Uterus (tissue), 4 donors: ENCODE data around the gene SGPL1. TPM values are rescaled to one million over a fixed set of nuclear protein-coding genes. Genes with fewer than 3 reads are reported as not detected.

ENCODE experiments used
- DNase-seq, 2 donors: peaks; one replicate each; pipeline ENCODE4 v3.0.0-alpha.2; 2019 to 2020
- H3K27ac ChIP-seq, 2 donors: fragments of 200-600 bp; sonication (generic); 1 replicate in 1 of 2; 2 replicates in 1 of 2; pipeline ENCODE4 v1.5.1; 2016 to 2018
- H3K27me3 ChIP-seq, 2 donors: fragments of 200-600 bp; sonication (generic); one replicate each; pipeline ENCODE4 v1.5.1; 2018 to 2019; ENCODE audit warnings: control low read depth in 1 of 2
- H3K36me3 ChIP-seq, 2 donors: fragments of 200-600 bp; sonication (generic); one replicate each; pipeline ENCODE4 v1.5.1; 2019; ENCODE audit warnings: control low read depth in 1 of 2
- H3K4me1 ChIP-seq, 2 donors: fragments of 200-600 bp; sonication (generic); one replicate each; pipeline ENCODE4 v1.5.1; 2018 to 2019; ENCODE audit warnings: control low read depth in 1 of 2
- H3K4me3 ChIP-seq, 2 donors: fragments of 200-600 bp; sonication (generic); 1 replicate in 1 of 2; 2 replicates in 1 of 2; pipeline ENCODE4 v1.5.1; 2018 to 2019; ENCODE audit warnings: mild to moderate bottlenecking in 1 of 2
- H3K9me3 ChIP-seq, 2 donors: fragments of 200-600 bp; sonication (generic); one replicate each; pipeline ENCODE4 v1.5.1; 2019; ENCODE audit warnings: control low read depth in 1 of 2
- POLR2A ChIP-seq, 2 donors: fragments of 450-650 bp; IDR thresholded peaks; one replicate each; pipeline ENCODE4 v1.6.1; 2016; ENCODE audit warnings: antibody characterized with exemption in 2 of 2, mild to moderate bottlenecking in 1 of 2, moderate library complexity in 1 of 2
- intact Hi-C: fragments of 100-400 bp; cut with DNase I; formaldehyde crosslinking; loops from one replicate; pipeline ENCODE4 v1.15.1; 2023; ENCODE audit warnings: low total_unique reads
- total RNA-seq, 4 donors: library from RNA; depleted of rRNA in 3 of 4; stranded (reverse); fragments of >200 nt in 3 of 4; gene quantifications; one replicate each; pipeline versions ENCODE4 v1.1.0 to v1.2.4, GENCODE V29; 2014 to 2023
- TF ChIP-seq, protein P1 (sequence below), 4 experiments: fragments of 200-600 bp in 2 of 4; fragments of 450-650 bp in 2 of 4; sonication (generic) in 2 of 4; IDR thresholded peaks; one replicate each; pipeline ENCODE4 v1.5.1; 2016 to 2019; ENCODE audit warnings: antibody characterized with exemption in 4 of 4, mild to moderate bottlenecking in 2 of 4, moderate library complexity in 1 of 4
- donor health status: DM: yes; HTN: yes; CAD: no.

SGPL1 gene
- total RNA-seq, 4 donors from 2014 or later, result 13.3 to 59.7 (median 27.3) TPM

DNA sequence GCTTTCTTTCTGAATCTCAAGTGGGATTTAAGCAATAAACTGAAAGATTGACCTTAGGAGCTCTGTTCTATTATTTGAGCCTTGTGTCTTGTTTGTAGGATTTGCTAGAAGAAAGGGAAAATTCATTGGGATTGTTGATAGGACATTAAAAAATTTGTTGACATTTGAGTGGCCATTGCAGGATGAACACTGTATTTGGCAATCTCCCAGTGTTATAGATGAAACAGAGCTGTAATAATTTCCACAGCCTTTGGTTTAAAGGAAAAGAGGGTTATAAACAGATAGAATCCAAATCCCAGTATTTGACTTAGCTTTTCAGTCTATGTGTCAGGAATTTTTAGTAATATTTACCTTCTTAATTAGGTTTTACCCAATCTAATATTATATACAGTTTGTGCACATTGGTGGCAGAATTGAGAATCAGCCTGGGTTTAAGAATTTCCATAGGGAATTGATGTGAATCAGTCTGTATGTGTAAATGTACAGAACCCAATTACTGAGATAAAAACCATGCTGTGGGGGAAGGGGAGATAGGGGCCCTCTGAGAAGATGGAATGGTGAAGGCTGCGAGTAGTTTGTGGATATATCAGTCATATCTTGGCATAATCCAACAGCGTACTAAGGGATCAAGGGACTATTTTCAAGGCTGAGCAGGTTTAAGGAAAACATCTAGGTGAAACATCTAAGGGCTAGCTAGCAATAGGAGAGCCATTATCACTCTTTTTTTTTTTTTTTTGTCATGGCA lies 6.5 kb downstream of the SGPL1 start:
- Histone ChIP-seq H3K36me3 (no peaks in the 10 kb centered on the region), H3K4me3 (no peak overlapping the region), H3K4me1 (peaks cover 0 to 6% of the 10 kb centered on the region in 2 donors), H3K27ac (no peak overlapping the region), H3K27me3 (no peaks in the 10 kb centered on the region), H3K9me3 (no peaks in the 10 kb centered on the region)
- TF ChIP-seq POLR2A (IDR thresholded peaks at IDR 0.05), result no peak
- TF ChIP-seq, protein P1, sequence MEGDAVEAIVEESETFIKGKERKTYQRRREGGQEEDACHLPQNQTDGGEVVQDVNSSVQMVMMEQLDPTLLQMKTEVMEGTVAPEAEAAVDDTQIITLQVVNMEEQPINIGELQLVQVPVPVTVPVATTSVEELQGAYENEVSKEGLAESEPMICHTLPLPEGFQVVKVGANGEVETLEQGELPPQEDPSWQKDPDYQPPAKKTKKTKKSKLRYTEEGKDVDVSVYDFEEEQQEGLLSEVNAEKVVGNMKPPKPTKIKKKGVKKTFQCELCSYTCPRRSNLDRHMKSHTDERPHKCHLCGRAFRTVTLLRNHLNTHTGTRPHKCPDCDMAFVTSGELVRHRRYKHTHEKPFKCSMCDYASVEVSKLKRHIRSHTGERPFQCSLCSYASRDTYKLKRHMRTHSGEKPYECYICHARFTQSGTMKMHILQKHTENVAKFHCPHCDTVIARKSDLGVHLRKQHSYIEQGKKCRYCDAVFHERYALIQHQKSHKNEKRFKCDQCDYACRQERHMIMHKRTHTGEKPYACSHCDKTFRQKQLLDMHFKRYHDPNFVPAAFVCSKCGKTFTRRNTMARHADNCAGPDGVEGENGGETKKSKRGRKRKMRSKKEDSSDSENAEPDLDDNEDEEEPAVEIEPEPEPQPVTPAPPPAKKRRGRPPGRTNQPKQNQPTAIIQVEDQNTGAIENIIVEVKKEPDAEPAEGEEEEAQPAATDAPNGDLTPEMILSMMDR (IDR thresholded peaks at IDR 0.05), result no peak
- intact Hi-C loops, result no loop called here
- DNase-seq, result no peak

DNA sequence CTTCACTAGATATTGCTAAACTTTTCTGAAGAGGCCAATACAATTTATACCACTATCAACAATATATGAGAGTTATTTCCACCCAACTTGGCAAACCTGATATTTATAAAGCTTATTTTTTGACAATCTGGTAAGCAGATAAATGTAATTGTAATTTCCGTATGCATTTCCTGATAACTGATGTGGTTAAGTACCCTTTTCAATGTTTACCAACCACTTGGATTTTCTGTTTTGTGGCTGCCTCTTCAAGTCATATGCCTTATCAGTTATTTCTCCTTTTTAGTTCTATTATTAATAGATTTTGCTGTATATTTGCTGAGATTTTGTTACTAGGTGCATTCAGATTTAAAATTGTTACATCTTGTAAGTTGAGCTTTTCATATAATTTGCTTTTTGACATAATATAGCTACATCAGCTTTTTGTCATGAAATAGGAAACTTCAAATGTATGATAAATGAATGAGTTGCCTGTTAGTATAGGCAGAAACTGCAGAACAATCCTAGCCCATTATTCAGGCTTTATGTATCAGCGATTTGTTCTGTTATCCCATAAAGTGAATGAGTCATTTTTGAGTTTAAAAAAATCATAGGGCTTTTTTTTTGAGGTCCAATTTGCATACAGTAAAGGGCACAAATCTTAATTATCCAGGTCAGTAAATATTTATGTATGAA lies 11.5 kb downstream of the SGPL1 start:
- no peaks in the 10 kb centered on the region for H3K36me3 ChIP-seq
- intact Hi-C loops, result no loop called here
- no peak for TF ChIP-seq POLR2A (IDR thresholded peaks at IDR 0.05)
- TF ChIP-seq, protein P1 (IDR thresholded peaks at IDR 0.05), result no peak

DNA sequence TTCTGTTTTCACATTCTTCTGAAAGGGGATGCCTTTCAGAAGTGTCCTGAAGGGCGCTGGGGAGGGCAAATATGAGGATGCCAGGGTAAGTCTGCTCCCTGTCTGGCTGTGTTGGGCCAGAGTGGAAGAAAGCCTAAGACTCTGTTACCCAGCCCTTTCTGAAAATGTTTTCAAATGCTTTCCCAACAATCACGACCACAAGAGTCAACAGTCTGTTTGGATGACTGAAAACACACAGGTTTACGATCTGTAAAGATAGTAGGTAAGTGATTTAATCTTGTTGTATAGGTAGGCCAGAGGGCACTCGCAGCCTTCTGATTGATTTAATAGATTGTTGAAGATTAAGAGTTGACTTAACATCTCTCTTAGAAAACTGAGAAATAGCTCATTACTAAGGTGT lies 13.2 kb downstream of the SGPL1 start:
- no peaks in the 10 kb centered on the region for H3K9me3 ChIP-seq
- intact Hi-C loops, result no loop called here
- no peak overlapping the region for H3K27ac ChIP-seq
- no peaks in the 10 kb centered on the region for H3K36me3 ChIP-seq
- DNase-seq, result no peak
- H3K4me3 ChIP-seq, result no peak overlapping the region
- TF ChIP-seq, protein P1 (IDR thresholded peaks at IDR 0.05), result no peak
- TF ChIP-seq POLR2A (IDR thresholded peaks at IDR 0.05), result no peak
- H3K4me1 ChIP-seq, result peaks cover 0 to 8% of the 10 kb centered on the region in 2 donors
- H3K27me3 ChIP-seq, result no peaks in the 10 kb centered on the region

More for the DNA sequence above, 11.5 kb downstream of the SGPL1 start:
- H3K27ac ChIP-seq, result no peak overlapping the region
- H3K27me3 ChIP-seq, result no peaks in the 10 kb centered on the region
- no peak for DNase-seq
- no peaks in the 10 kb centered on the region for H3K9me3 ChIP-seq
- H3K4me1 ChIP-seq, result no peaks in the 10 kb centered on the region
- H3K4me3 ChIP-seq, result no peak overlapping the region

DNA sequence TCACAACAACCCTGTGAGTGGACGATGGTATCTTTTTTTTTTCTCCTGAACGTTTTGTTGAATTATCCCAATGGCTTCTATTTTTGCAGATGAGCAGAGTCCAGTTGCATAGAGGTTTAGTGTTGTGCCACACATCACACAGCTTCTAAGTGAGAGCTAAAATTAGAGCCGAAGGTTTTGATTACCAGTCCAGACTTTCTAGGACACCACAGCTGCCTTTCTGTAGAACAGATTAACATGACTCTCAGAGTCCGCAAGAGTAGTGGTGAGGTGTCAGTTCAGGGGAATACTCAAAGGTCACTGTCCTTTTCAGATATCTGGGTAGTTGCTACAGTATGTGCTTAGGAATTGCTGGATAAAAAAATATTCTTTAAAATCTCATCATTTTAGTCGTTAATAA lies 13.8 kb downstream of the SGPL1 start:
- Histone ChIP-seq H3K27me3 (no peaks in the 10 kb centered on the region), H3K9me3 (no peaks in the 10 kb centered on the region), H3K27ac (no peak overlapping the region), H3K36me3 (no peaks in the 10 kb centered on the region), H3K4me3 (no peak overlapping the region), H3K4me1 (peaks cover 0 to 11% of the 10 kb centered on the region in 2 donors)
- intact Hi-C loops, result no loop called here
- TF ChIP-seq POLR2A (IDR thresholded peaks at IDR 0.05), result no peak
- TF ChIP-seq, protein P1 (IDR thresholded peaks at IDR 0.05), result no peak
- no peak for DNase-seq

DNA sequence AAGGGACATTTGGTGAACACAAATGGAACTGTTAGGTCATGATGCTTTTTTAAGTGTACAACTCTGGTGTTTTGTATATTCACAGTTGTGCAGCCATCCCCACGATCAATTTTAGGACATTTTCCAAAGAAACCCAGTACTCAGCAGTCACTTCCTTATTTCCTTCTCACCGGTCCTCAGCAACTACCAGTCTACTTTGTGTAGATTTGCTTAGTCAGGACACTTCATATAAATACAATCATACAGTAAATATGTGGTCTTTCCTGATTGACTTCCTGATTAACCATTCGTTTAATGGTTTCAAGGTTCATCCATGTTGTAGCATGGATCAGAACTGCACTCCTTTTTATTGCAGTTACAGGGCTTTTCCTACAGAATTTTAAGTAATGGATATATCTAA lies 14.4 kb downstream of the SGPL1 start:
- Histone ChIP-seq H3K4me1 (peaks cover 0 to 11% of the 10 kb centered on the region in 2 donors), H3K27ac (no peak overlapping the region), H3K27me3 (no peaks in the 10 kb centered on the region), H3K9me3 (no peaks in the 10 kb centered on the region), H3K4me3 (no peak overlapping the region), H3K36me3 (no peaks in the 10 kb centered on the region)
- intact Hi-C loops, result no loop called here
- TF ChIP-seq POLR2A (IDR thresholded peaks at IDR 0.05), result no peak
- TF ChIP-seq, protein P1 (IDR thresholded peaks at IDR 0.05), result no peak
- no peak for DNase-seq
